GM18508 (cell line): ENCODE results near the gene KLHL22.
"Not testable (repeated sequence)": the region's sequence is repeated elsewhere in the genome, so short reads cannot be mapped to it uniquely, and the experiment has no call there.

Experiments used
- ATAC-seq: cut with Tn5 transposase; IDR thresholded peaks from one replicate; pipeline ENCODE4 v1.9.1; 2021; ENCODE audit warnings: moderate number of reproducible peaks; ENCODE audit not compliant: insufficient read depth, unreplicated experiment

KLHL22 gene

GRCh38 chr22:20504293-20504922 lies 8.8 kb upstream of the KLHL22 start:
- ATAC-seq = not testable (repeated sequence)

- ATAC-seq = no peak
Measured at GRCh38 chr22:20503816-20504215, 8.2 kb upstream of the KLHL22 start.

DNA sequence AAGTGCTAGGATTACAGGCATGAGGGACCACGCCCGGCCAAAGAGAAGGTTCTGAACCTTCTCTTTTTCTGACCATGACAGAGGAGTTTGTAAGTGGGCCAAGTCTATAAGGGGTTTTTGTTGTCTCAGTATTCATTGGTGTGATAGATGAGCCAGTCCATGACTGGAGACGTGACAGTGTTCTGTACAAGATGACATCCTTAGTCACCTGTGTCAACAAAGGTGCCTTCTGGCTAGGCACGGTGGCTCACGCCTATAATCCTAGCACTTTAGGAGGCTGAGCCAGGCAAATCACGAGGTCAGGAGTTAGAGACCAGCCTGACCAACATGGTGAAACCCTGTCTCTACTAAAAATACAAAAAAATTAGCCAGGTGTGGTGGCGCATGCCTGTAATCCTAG lies 4.2 kb upstream of the KLHL22 start:
- ATAC-seq = no peak

- ATAC-seq = no peak
Measured at GRCh38 chr22:20498913-20499312, 3.3 kb upstream of the KLHL22 start.

DNA sequence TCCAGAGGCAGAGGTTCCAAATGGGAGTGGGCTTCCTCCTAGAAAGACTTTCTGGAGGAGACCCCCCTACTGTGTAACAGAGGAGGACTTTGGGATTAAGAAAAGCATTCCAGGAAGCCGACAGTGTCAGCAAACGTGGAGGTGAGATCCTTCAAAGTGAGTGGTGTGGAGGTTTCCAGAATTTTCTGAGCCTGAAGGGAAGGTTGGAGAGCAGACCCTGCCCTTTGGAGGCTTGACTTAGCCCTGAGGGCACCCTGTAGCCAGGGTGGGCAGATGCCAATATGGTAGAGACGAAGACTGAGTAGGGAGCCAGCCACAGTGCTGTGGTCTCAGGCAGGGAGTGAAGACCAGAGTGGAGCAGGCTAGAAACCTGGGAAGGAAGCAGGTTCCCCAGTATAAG lies 1.8 kb upstream of the KLHL22 start:
- ATAC-seq = no peak

- peak; percentile 38 for ATAC-seq
Measured at GRCh38 chr22:20495861-20496681, 476 bp upstream of the KLHL22 start.

- ATAC-seq = no peak
Measured at GRCh38 chr22:20491346-20491745, 4.2 kb downstream of the KLHL22 start.

- no peak for ATAC-seq
Measured at GRCh38 chr22:20490941-20491307, 4.7 kb downstream of the KLHL22 start.

DNA sequence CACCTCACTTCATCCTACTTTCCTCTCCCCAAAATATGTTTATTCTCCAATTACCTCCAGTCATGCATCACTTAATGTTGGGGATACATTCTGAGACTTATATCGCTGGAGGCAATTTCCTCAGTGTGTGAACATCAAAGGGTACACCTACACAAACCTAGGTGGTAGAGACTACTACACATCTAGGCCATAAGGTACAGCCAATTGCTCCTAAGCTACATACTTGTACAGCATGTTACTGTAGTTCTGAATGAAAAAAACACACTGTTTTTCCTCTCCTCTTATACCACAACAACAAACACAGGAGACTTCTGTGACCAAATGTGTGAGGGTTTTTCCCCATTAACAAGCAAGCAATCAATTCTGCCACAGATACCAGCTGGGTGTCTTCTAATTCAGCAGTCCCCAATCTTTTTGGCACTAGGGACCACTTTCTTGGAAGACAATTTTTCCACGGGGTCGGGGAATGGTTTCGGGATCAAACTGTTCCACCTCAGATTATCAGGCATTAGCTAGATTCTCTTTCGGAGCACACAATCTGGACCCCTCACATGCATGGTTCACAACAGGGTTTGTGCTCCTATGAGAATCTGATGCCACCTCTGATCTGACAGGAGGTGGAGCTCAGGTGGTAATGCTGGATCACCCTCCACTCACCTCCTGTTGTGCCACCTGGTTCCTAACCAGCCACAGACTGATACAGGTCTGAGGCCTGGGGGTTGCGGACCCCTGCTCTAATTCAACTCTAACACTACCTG lies 5.2 kb downstream of the KLHL22 start:
- ATAC-seq = no peak

DNA sequence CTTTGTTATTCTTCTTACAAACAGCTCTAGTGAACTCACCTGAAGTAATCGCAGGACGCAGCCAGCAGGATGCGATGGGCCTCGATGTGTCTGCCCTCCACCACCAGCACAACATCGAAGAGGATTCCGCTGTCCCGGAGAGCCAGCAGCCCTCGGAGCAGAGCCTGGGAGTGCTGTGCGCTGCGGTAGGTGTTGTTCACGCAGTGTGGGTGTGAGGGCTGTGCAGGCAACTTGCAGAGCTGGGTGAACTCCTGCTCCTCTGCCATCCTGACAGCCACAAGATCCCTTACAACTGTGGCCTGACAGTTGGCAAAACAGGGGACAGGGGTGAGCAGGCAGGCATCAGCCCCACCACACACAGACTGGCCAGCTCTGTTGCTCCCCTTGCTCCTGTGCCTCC lies 6.6 kb downstream of the KLHL22 start:
- ATAC-seq = no peak

DNA sequence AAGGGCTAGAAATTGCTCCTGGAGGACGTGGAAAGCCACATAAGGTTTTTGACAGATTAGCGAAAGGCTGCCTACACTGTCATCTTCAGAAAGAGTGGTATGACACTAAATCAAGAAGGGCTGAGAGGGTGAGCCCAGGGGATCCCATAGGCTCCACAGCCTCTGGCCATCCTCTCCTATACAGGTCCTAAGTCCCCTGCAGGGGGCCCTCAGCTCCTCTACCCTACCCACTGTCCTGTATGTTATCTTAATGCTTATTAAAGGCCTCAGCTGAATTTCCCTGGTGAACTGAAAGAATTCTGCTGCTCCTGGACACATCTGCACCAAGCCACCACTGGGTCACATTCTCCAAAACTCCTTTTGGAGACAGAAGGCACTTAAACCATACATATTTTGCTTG lies 7.9 kb downstream of the KLHL22 start:
- ATAC-seq = no peak

DNA sequence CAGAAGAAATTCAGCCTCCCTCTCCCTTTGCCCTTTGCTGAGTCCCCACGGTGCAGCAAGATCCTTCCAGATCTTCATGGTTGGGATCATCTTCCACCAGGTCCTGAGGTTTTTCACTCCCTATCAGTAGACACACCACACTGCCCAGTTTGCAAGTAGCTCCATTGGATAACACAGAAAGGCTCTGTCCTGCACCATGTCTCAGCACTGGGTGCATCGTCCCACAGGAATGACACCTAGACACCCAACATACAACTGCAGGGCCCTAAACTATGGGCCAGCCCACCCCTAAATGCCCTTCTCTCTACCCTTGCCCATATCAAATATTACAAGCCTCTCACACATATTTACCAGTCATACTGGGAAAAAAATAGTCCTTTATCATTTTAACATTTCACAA lies 9.4 kb downstream of the KLHL22 start:
- ATAC-seq = no peak

GRCh38 chr22:20484948-20485683 lies 10.5 kb downstream of the KLHL22 start:
- no peak for ATAC-seq

- no peak for ATAC-seq
Measured at GRCh38 chr22:20483771-20484170, 11.8 kb downstream of the KLHL22 start.

DNA sequence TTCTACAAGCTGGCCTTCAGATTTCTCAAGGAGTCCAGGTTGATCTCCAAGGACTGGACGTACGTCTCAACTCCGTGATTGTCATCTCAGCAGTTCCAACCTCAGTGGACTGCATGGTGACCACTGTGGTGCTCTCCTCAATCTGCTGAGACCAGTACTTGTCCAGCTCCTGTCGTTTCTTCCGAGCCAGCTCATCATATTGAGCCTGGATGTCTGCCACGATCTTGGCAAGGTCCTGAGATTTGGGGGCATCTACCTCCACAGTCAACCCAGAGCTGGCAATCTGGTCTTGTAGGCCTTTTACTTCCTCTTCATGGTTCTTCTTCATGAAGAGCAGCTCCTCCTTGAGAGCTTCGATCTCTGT lies 12.5 kb downstream of the KLHL22 start:
- ATAC-seq = not testable (repeated sequence)

GRCh38 chr22:20479612-20480196 lies 15.9 kb downstream of the KLHL22 start:
- ATAC-seq = no peak

DNA sequence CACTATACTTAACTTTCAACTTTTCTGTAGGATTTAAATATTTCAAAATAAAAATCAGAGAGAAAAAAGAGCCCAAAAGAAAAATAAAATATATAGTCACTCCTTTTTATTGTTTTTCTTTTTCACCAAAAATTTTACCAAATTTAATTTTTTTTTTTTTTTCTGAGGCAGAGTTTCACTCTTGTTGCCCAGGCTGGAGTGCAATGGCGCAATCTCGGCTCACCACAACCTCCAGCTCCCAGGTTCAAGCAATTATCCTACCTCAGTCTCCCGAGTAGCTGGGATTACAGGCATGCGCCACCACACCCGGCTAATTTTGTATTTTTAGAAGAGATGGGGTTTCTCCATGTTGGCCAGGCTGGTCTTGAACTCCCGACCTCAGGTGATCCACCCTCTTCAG lies 17.5 kb downstream of the KLHL22 start:
- ATAC-seq = not testable (repeated sequence)

- not testable (repeated sequence) for ATAC-seq
Measured at GRCh38 chr22:20475569-20475968, 20.0 kb downstream of the KLHL22 start.

DNA sequence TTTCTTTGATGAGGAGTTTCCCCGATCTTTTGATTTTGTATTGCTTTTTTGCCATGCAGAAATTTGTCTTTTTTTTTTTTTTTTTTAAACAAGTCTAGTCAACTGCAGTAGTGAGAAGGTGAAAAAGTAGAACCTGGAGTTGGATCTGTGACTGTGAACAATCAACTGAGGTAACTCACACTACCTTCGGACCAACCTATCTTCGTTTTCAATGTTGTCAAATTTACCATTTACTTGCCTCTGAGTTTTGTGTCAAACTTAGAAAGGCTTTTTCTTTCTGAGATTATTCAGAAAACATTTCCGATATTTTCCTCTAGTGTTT lies 20.5 kb downstream of the KLHL22 start:
- ATAC-seq = no peak

DNA sequence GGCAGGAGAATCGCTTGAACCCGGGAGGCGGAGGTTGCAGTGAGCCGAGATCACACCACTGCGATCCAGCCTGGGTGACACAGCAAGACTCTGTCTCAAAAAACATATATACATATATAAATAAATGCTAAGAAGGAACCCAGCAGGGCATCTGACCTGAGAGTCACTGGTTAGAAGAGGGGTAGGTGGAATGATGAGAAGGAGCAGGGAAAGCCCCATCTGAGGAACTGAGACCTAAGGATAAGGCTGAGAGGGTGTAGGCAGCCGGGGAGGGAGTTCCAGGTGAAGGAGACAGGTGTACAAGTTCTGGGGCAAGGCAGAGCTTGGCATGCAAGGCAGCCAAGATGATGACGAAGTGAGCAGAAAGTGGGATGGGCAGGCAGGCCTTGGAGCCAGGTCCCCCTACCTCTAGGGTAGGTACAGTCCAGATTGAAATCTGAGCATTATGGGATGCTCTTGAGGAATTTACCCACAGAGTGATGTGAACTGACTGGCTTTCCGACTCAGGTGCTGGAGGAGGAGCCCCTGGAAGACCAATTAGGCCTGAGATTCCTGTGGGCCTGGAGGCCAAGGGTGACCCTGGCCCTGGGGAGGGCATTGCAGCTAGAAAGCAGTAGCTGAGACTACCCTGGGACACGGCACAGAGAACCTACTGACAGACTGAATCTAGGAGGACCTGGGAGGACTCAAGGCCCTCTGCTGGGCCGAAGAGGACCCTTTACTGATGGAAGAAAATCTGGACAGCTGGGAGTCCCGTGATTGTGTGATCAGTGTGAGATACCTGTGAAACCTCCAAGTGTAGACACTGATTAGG lies 22.8 kb downstream of the KLHL22 start:
- no peak for ATAC-seq
